Right lobe of liver (tissue), 4 donors: ENCODE data around the gene DPT.

Source experiments
- CTCF ChIP-seq, 4 donors: fragments of 200-600 bp in 3 of 4; fragments of 450-650 bp in 1 of 4; IDR thresholded peaks; one replicate each; pipeline versions ENCODE4 v1.5.1 to v1.8.0; 2016 to 2022; ENCODE audit warnings: antibody characterized with exemption in 4 of 4, mild to moderate bottlenecking in 2 of 4
- POLR2A ChIP-seq: fragments of 450-650 bp; IDR thresholded peaks from one replicate; pipeline ENCODE4 v1.6.1; 2017; ENCODE audit warnings: antibody characterized with exemption, mild to moderate bottlenecking
- donor health status: DM: no; HTN: no; CAD: no.
- donor health status: DM: no; HTN: no; CAD: no.
- donor health status: DM: no; HTN: yes; CAD: no.

- no peak for TF ChIP-seq CTCF (IDR thresholded peaks at IDR 0.05)
- TF ChIP-seq POLR2A = no peak
These were observed 43.5 kb upstream of the DPT start for GRCh38 chr1:168772428-168773060.
